Measurements from ENCODE around the gene EIF5A2.

The EIF5A2 gene

DNA sequence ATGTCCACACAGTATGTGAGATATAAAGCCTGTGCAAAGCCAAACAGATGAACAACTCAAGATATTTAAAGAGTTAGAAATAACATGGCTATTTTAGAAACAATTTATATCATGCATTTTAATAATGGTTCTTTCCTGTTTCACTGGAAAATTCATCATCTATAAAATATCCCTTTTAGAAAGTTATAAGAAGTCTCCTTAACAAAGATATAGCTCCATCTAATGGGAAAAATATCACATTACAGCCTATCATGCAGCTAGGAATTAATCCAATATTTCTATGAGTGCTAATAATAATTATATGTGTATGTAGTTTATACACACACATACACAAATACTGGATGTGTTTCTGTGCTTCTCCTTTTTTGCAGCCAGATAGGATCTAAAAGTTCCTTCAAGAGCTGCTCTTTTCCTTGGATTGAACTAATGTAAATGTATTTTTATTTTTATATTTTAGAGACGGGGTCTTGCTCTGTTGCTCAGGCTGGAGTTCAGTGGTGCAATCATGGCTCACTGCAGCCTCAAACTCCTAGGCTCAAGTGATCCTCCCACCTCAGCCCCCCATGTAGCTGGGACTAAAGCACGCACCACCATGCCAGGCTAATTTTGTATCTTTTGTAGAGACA is 60.0 kb downstream of the EIF5A2 start:
- peak; percentile 11 for DNase-seq

DNA sequence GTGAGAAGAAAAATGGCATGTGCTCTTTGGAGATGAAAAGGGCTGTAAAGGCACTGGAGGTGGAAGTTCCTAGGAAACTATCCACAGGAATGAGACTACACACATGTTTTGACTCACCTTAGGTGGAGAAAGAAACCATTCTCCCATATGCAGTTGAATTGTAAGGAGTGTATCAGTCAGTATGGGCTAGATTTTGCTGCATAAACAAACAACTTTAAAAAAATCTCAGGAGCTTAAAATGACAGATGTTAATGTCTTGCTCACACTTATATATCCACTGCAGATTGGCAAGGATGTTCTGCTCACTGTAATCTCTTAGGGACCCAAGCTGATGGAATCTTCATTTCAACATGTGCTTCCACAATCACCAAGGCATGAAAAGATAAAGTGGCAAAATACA is 64.1 kb downstream of the EIF5A2 start:
- no peak for DNase-seq

DNA sequence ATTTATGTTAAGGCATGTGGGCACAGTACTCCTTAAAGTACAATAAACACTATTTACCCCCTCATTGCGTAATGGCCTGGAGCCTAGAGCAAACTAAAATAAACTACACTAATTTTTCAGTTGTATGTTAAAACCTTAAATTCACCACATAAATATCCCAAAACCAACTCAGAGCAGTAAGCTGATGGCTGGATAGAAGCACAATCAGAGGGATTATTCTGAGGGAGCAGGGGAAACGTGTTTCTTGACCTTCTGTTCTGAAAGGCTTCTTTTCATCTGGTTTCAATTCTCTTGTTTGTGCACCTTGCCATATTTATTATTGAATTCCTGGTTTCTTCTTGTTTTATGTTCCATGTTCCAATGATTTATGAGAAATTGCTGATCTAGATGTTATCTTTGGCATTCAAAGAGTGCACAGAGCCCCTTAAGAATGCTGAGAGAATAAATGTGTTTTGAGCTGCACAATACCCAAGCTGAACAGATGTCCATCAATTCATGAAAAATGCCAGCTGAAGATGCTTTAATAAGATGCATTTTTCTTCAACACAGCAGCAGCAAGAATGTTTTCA is 68.1 kb downstream of the EIF5A2 start:
- no peak for DNase-seq

DNA sequence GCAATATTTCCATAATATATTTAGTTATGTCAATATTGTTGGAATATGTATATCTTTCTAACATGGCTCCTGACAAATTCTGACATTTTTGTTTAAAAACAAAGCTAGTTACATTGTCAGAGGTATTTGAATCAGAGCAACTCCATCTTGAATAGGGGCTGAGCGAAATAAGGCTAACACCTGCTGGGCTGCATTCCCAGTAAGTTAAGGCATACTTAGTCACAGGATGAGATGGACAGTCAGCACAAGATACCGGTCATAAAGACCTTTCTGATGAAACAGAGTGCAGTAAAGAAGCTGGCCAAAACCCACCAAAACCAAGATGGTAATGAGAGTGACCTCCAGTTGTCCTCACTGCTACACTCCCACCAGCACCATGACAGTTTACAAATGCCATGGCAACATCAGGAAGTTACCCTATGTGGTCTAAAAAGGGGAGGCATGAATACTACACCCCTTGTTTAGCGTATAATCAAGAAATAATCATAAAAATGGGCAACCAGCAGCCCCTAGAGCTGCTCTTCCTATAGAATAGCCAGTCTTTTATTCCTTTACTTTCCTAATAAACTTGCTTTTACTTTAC is 68.8 kb downstream of the EIF5A2 start:
- DNase-seq, result no peak
